Osteoblast (primary cell): Measurements from ENCODE around the gene ANGPTL2. TPM values are rescaled to one million over a fixed set of nuclear protein-coding genes. Genes with fewer than 3 reads are reported as not detected.

ENCODE experiments used
- DNase-seq: peaks from one replicate; pipeline ENCODE4 v3.0.0; 2011; ENCODE audit warnings: low spot score, mixed read lengths; ENCODE audit not compliant: insufficient read length; ENCODE audit errors: missing footprints
- H2AFZ ChIP-seq: 2 replicates; pipeline ENCODE4 v1.6.0; 2011; ENCODE audit warnings: mild to moderate bottlenecking, low read length
- H3K27ac ChIP-seq: 2 replicates; pipeline ENCODE4 v1.5.1; 2011; ENCODE audit warnings: mild to moderate bottlenecking, low read depth, low read length, moderate library complexity
- H3K27me3 ChIP-seq: 2 replicates; pipeline ENCODE4 v1.6.0; 2012; ENCODE audit warnings: mild to moderate bottlenecking, control low read depth, inconsistent platforms, low read length, moderate library complexity; ENCODE audit not compliant: insufficient read depth
- H3K36me3 ChIP-seq: 2 replicates; pipeline ENCODE4 v1.5.1; 2011; ENCODE audit warnings: mild to moderate bottlenecking, low read length, control low read depth, moderate library complexity; ENCODE audit not compliant: insufficient read depth
- H3K4me1 ChIP-seq: 2 replicates; pipeline ENCODE4 v1.5.1; 2011; ENCODE audit warnings: mild to moderate bottlenecking, low read length, control low read depth, moderate library complexity; ENCODE audit not compliant: insufficient read depth
- H3K4me2 ChIP-seq: 2 replicates; pipeline ENCODE4 v1.6.0; 2011; ENCODE audit warnings: mild to moderate bottlenecking, low read length; ENCODE audit not compliant: insufficient read depth
- H3K4me3 ChIP-seq: fragments of 200-600 bp; sonication (generic); 3 replicates; pipeline ENCODE4 v1.5.1; 2012; ENCODE audit warnings: mild to moderate bottlenecking, low read length, inconsistent platforms; ENCODE audit not compliant: insufficient read depth
- H3K79me2 ChIP-seq: 2 replicates; pipeline ENCODE4 v1.6.0; 2012; ENCODE audit warnings: mild to moderate bottlenecking, low read length, control low read depth, inconsistent platforms; ENCODE audit not compliant: insufficient read depth
- H3K9me3 ChIP-seq: 2 replicates; pipeline ENCODE4 v1.5.1; 2011; ENCODE audit warnings: low read depth, low read length, control low read depth
- H4K20me1 ChIP-seq: 2 replicates; pipeline ENCODE4 v1.6.0; 2012; ENCODE audit warnings: mild to moderate bottlenecking, low read length, control low read depth; ENCODE audit not compliant: insufficient read depth
- total RNA-seq: library from RNA; depleted of rRNA; stranded (reverse); fragments of >200 nt; gene quantifications from 2 replicates; pipeline ENCODE4 v1.2.3, GENCODE V29; 2012
- TF ChIP-seq, protein P1 (sequence below): IDR thresholded peaks from 2 replicates; pipeline ENCODE4 v1.5.1; 2011; ENCODE audit warnings: mild to moderate bottlenecking, low read depth, low read length, moderate library complexity; ENCODE audit errors: extremely low read depth

The ANGPTL2 gene
- total RNA-seq, 1 donor, result 39.8 TPM

- Histone ChIP-seq H3K36me3 (no peaks in the 10 kb centered on the region), H3K4me3 (no peak overlapping the region), H2AFZ (no peak overlapping the region), H3K27ac (no peak overlapping the region), H4K20me1 (peaks cover 9% of the 10 kb centered on the region), H3K79me2 (no peaks in the 10 kb centered on the region), H3K4me1 (no peaks in the 10 kb centered on the region), H3K4me2 (no peak overlapping the region), H3K27me3 (no peaks in the 10 kb centered on the region), H3K9me3 (no peaks in the 10 kb centered on the region)
- TF ChIP-seq, protein P1, sequence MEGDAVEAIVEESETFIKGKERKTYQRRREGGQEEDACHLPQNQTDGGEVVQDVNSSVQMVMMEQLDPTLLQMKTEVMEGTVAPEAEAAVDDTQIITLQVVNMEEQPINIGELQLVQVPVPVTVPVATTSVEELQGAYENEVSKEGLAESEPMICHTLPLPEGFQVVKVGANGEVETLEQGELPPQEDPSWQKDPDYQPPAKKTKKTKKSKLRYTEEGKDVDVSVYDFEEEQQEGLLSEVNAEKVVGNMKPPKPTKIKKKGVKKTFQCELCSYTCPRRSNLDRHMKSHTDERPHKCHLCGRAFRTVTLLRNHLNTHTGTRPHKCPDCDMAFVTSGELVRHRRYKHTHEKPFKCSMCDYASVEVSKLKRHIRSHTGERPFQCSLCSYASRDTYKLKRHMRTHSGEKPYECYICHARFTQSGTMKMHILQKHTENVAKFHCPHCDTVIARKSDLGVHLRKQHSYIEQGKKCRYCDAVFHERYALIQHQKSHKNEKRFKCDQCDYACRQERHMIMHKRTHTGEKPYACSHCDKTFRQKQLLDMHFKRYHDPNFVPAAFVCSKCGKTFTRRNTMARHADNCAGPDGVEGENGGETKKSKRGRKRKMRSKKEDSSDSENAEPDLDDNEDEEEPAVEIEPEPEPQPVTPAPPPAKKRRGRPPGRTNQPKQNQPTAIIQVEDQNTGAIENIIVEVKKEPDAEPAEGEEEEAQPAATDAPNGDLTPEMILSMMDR, result no peak
- no peak for DNase-seq
These were observed 16.5 kb downstream of the ANGPTL2 start for GRCh38 chr9:127105805-127106465.

GRCh38 chr9:127104581-127105311 lies 17.7 kb downstream of the ANGPTL2 start:
- TF ChIP-seq, protein P1, result no peak
- Histone ChIP-seq H3K4me3 (no peak overlapping the region), H3K36me3 (no peaks in the 10 kb centered on the region), H3K79me2 (no peaks in the 10 kb centered on the region), H3K27ac (no peak overlapping the region), H3K4me1 (no peaks in the 10 kb centered on the region), H3K4me2 (no peak overlapping the region), H3K9me3 (no peaks in the 10 kb centered on the region), H4K20me1 (peaks cover 9% of the 10 kb centered on the region), H2AFZ (no peak overlapping the region), H3K27me3 (no peaks in the 10 kb centered on the region)
- no peak for DNase-seq

GRCh38 chr9:127102788-127103187 lies 19.6 kb downstream of the ANGPTL2 start:
- TF ChIP-seq, protein P1, result no peak
- Histone ChIP-seq H3K4me2 (no peak overlapping the region), H3K79me2 (no peaks in the 10 kb centered on the region), H3K4me1 (no peaks in the 10 kb centered on the region), H2AFZ (no peak overlapping the region), H3K27me3 (no peaks in the 10 kb centered on the region), H3K27ac (no peak overlapping the region), H3K36me3 (no peaks in the 10 kb centered on the region), H3K9me3 (no peaks in the 10 kb centered on the region), H4K20me1 (peaks cover 9% of the 10 kb centered on the region), H3K4me3 (no peak overlapping the region)
- DNase-seq, result no peak

GRCh38 chr9:127102176-127102575 lies 20.3 kb downstream of the ANGPTL2 start:
- DNase-seq, result no peak
- Histone ChIP-seq H3K4me1 (no peaks in the 10 kb centered on the region), H3K9me3 (no peaks in the 10 kb centered on the region), H4K20me1 (peaks cover 9% of the 10 kb centered on the region), H3K27me3 (no peaks in the 10 kb centered on the region), H3K79me2 (no peaks in the 10 kb centered on the region), H3K4me3 (no peak overlapping the region), H3K4me2 (no peak overlapping the region), H2AFZ (no peak overlapping the region), H3K36me3 (no peaks in the 10 kb centered on the region), H3K27ac (no peak overlapping the region)
- TF ChIP-seq, protein P1, result no peak
